A673 (cell line): Measurements from ENCODE around the gene SORCS3. TPM values are rescaled to one million over a fixed set of nuclear protein-coding genes. Genes with fewer than 3 reads are reported as not detected.

ENCODE experiments used
- BruUV-seq: library from RNA; stranded (reverse); fragments of 400-500 nt; replicated peaks from 2 replicates; lab custom pipeline; 2021; lab: Mats Ljungman, UMichigan
- CTCF ChIA-PET: fragments of 300-600 bp; sonication (Branson Sonifier 250); formaldehyde crosslinking; loops from one replicate; lab custom pipeline; 2022; ENCODE audit warnings: antibody characterized with exemption; lab: Charles Lee
- POLR2A ChIA-PET: fragments of 300-600 bp; sonication (Branson Sonifier 250); formaldehyde crosslinking; loops from one replicate; lab custom pipeline; 2022; ENCODE audit warnings: antibody characterized with exemption; ENCODE audit not compliant: low non-redundant PET; lab: Charles Lee
- DNase-seq: peaks from one replicate; pipeline ENCODE4 v3.0.0-alpha.2; 2015; ENCODE audit warnings: low spot score
- H3K27ac ChIP-seq: fragments of 200-600 bp; sonication (generic); 2 replicates; pipeline ENCODE4 v1.5.1; 2016; ENCODE audit warnings: mixed run types, low read depth, mild to moderate bottlenecking, mixed read lengths, antibody characterized with exemption, low read length; ENCODE audit not compliant: poor library complexity, severe bottlenecking
- H3K27me3 ChIP-seq: fragments of 200-600 bp; sonication (generic); replicated peaks from 2 replicates; pipeline ENCODE4 v1.6.1; 2017; ENCODE audit warnings: mixed run types, low read depth, mild to moderate bottlenecking, mixed read lengths, antibody characterized with exemption, low read length; ENCODE audit not compliant: insufficient read depth, poor library complexity
- H3K36me3 ChIP-seq: fragments of 200-600 bp; sonication (generic); 2 replicates; pipeline ENCODE4 v1.6.1; 2016; ENCODE audit warnings: mixed run types, mild to moderate bottlenecking, mixed read lengths, antibody characterized with exemption, low read length; ENCODE audit not compliant: insufficient read depth, poor library complexity, severe bottlenecking
- H3K4me1 ChIP-seq: fragments of 200-600 bp; sonication (generic); 2 replicates; pipeline ENCODE4 v1.6.1; 2017; ENCODE audit warnings: mixed run types, mild to moderate bottlenecking, mixed read lengths, antibody characterized with exemption, low read length; ENCODE audit not compliant: insufficient read depth, poor library complexity, severe bottlenecking
- H3K4me3 ChIP-seq: fragments of 200-600 bp; sonication (generic); 2 replicates; pipeline ENCODE4 v1.5.1; 2016; ENCODE audit warnings: low read depth, mixed run types, mild to moderate bottlenecking, mixed read lengths, low read length; ENCODE audit not compliant: poor library complexity, severe bottlenecking
- H3K9me3 ChIP-seq: fragments of 200-600 bp; sonication (generic); 2 replicates; pipeline ENCODE4 v1.6.1; 2016; ENCODE audit warnings: mixed run types, low read depth, mild to moderate bottlenecking, mixed read lengths, antibody characterized with exemption, low read length; ENCODE audit not compliant: poor library complexity, severe bottlenecking
- EZH2 ChIP-seq: fragments of 200-600 bp; sonication (generic); IDR thresholded peaks from 2 replicates; pipeline ENCODE4 v1.6.1; 2017; ENCODE audit warnings: borderline replicate concordance, low read depth, mild to moderate bottlenecking, mixed read lengths, antibody characterized with exemption, low read length; ENCODE audit not compliant: poor library complexity, severe bottlenecking
- intact Hi-C: fragments of 100-400 bp; cut with micrococcal nuclease; formaldehyde crosslinking; loops from one replicate; pipeline ENCODE4 v1.10.0; 2022; ENCODE audit not compliant: unreplicated experiment
- total RNA-seq: library from RNA; stranded (reverse); gene quantifications from 2 replicates; pipeline ENCODE4 v1.2.3, GENCODE V29; 2021
- TF ChIP-seq, protein P1 (sequence below): fragments of 300-800, 200-600 bp; sonication (generic); conservative IDR thresholded peaks from 2 replicates; pipeline ENCODE4 v1.5.1; 2017; ENCODE audit warnings: low read depth, mild to moderate bottlenecking, antibody characterized with exemption, low read length, moderate library complexity, mixed read lengths

SORCS3 gene
- total RNA-seq, 1 experiment from 2014 or later: not detected

DNA sequence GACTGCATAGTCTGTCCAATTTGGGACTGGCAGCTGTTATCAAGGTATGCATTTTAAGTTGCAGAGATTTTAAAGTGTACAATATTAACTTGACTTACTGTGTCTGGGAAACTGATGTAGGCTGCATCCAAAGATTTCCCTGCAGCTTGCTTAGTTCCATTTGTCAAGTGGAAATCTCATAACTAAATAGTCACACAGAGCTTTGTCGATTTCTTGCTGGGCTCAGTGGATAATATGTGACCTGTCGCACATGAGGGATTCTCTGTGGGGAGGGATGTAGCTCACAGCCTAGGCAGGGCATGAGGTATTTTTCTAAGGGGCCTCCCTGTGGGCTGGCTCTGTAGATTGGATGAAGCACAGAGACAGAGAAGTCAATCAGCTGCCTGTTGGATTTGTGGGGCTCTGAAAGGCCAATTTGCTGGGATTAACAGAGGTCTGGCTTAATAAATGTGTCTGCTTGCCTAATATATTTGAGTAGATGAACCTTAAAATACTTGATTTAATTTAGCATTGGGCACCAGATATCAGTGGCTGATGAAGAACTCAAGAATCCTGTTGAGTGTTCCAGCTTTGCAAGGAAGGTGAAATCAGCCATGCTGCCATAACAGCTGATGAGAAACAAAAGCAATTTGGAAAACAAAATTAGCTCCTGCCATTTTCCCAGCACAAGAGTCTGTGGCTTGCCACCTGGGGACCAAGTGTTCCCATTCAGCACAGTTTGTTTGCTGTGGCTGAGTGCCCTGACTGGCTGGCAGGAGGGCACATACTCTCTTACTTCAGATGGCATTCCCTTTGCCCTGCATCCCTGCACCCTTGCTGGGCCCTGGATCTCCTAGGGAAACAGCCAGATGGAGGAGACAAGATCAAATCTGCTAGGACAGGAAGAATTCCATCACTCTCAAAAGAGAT, 598.5 kb downstream of the SORCS3 start:
- no peaks in the 10 kb centered on the region for H3K4me1 ChIP-seq
- ChIA-PET POLR2A (no interaction called here), CTCF (no interaction called here)
- H3K4me3 ChIP-seq: no peak overlapping the region
- TF ChIP-seq, protein P1, sequence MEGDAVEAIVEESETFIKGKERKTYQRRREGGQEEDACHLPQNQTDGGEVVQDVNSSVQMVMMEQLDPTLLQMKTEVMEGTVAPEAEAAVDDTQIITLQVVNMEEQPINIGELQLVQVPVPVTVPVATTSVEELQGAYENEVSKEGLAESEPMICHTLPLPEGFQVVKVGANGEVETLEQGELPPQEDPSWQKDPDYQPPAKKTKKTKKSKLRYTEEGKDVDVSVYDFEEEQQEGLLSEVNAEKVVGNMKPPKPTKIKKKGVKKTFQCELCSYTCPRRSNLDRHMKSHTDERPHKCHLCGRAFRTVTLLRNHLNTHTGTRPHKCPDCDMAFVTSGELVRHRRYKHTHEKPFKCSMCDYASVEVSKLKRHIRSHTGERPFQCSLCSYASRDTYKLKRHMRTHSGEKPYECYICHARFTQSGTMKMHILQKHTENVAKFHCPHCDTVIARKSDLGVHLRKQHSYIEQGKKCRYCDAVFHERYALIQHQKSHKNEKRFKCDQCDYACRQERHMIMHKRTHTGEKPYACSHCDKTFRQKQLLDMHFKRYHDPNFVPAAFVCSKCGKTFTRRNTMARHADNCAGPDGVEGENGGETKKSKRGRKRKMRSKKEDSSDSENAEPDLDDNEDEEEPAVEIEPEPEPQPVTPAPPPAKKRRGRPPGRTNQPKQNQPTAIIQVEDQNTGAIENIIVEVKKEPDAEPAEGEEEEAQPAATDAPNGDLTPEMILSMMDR: no peak
- TF ChIP-seq EZH2: no peak
- no peak overlapping the region for H3K27ac ChIP-seq
- no peaks in the 10 kb centered on the region for H3K27me3 ChIP-seq
- H3K9me3 ChIP-seq: no peaks in the 10 kb centered on the region
- no TSS peak for BruUV-seq
- no peaks in the 10 kb centered on the region for H3K36me3 ChIP-seq
- intact Hi-C loops: no loop called here
- no peak for DNase-seq

DNA sequence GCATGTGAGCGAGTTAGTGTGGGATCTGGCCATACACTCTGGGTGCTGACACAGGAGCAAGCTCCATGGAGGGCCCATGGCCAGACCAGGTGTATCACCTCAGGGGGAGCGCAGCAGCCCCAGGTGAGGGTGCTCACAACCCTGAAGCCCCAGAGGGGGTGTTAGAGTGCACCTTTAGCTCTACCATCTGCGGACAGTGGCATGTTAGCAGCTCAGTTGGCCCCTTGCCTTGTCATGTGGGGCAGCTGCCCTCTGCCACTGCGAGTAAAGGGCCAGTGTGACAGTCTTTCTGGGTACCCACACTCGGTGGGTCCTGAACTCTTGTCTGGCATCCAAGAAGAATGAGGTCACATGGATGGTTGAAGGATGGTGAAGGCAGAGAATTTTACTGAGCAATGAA, 600.2 kb downstream of the SORCS3 start:
- no peak for DNase-seq
- Histone ChIP-seq H3K4me1 (no peaks in the 10 kb centered on the region), H3K27ac (no peak overlapping the region), H3K27me3 (peaks cover 7% of the 10 kb centered on the region), H3K9me3 (no peaks in the 10 kb centered on the region), H3K4me3 (no peak overlapping the region), H3K36me3 (no peaks in the 10 kb centered on the region)
- intact Hi-C loops: no loop called here
- CTCF ChIA-PET: no interaction called here
- POLR2A ChIA-PET: no interaction called here
- no TSS peak for BruUV-seq
- TF ChIP-seq, protein P1: no peak
- no peak for TF ChIP-seq EZH2

DNA sequence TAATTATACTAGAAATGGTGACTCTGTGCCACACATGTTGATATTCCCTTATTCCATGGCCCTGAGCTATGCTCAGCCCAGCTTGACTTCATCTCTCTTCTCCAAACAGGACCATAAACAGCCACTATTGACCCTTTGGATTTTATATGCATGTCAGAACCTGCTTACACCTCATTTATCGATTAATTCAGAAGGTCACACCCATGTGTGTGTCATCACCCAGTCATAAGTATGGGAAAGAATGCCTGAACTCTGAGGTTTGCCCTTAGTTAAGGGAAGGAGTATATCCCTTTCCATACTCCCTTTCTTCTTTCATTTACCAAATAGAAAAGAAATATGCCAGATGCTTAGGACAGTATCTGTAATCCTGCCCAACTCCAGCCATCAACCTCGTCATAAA, 602.3 kb downstream of the SORCS3 start:
- H3K27me3 ChIP-seq: peaks cover 22% of the 10 kb centered on the region
- POLR2A ChIA-PET: no interaction called here
- H3K4me3 ChIP-seq: no peak overlapping the region
- H3K9me3 ChIP-seq: no peaks in the 10 kb centered on the region
- H3K27ac ChIP-seq: no peak overlapping the region
- no peaks in the 10 kb centered on the region for H3K4me1 ChIP-seq
- TF ChIP-seq, protein P1: no peak
- no peak for TF ChIP-seq EZH2
- no peak for DNase-seq
- CTCF ChIA-PET: no interaction called here
- no TSS peak for BruUV-seq
- intact Hi-C loops: no loop called here
- H3K36me3 ChIP-seq: no peaks in the 10 kb centered on the region
